SIG-M5 (cell line): ENCODE results near the gene ARHGAP4.

Experiments used
- DNase-seq: peaks from one replicate; lab custom pipeline; 2025; lab: John Stamatoyannopoulos, UW

ARHGAP4 gene

GRCh38 chrX:153906126-153906917 is 19.7 kb downstream of the ARHGAP4 start:
- no peak for DNase-seq

- no peak for DNase-seq
Observed at GRCh38 chrX:153905481-153906095, 20.5 kb downstream of the ARHGAP4 start.

GRCh38 chrX:153903991-153904957 is 21.8 kb downstream of the ARHGAP4 start, which contains the start of gene AVPR2:
Gene AVPR2 (plus strand): TSS chrX:153904673. CDS start chrX:153905146, 473 bp downstream.
- DNase-seq: no peak

- no peak for DNase-seq
Observed at GRCh38 chrX:153903238-153903980, 22.7 kb downstream of the ARHGAP4 start.

DNA sequence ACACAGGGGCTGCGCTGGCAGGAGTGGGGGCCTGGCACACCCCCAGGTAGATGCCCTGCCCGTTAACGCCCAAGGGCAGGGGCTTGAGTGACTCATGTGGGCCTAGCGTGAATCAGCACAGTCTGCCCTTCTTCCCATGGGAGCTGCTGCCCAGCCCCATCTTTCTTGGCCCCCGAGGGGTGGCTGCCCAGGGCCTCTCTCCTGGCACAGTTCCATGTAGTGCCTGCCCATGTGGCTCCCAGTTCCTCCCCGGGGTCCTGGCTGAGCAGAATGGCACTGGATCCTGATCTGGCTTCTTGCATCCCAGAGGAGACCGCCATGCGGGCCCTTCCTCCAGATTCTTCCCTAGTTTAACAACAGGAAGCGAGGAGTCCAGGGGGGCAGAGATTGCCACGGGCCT is 23.7 kb downstream of the ARHGAP4 start:
- DNase-seq: no peak

DNA sequence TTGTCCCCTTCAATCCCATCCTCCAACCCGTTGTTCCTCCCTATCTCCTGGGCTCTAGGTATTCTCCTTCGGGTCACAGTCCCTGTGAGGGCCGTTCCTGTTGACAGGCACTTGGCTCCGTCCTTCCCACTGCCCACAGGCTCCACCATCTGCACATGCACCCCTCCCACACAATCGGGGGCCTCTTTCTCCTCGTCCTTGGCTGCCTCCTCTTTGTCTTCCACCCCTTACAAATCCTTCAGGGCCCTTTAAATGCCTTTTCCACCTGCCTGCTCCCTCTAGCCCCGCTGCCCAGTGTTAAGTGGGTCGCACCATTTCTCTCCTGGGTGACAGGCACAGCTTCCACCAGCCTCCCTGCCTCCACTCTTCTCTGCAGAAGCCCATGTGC is 24.3 kb downstream of the ARHGAP4 start:
- DNase-seq: no peak

DNA sequence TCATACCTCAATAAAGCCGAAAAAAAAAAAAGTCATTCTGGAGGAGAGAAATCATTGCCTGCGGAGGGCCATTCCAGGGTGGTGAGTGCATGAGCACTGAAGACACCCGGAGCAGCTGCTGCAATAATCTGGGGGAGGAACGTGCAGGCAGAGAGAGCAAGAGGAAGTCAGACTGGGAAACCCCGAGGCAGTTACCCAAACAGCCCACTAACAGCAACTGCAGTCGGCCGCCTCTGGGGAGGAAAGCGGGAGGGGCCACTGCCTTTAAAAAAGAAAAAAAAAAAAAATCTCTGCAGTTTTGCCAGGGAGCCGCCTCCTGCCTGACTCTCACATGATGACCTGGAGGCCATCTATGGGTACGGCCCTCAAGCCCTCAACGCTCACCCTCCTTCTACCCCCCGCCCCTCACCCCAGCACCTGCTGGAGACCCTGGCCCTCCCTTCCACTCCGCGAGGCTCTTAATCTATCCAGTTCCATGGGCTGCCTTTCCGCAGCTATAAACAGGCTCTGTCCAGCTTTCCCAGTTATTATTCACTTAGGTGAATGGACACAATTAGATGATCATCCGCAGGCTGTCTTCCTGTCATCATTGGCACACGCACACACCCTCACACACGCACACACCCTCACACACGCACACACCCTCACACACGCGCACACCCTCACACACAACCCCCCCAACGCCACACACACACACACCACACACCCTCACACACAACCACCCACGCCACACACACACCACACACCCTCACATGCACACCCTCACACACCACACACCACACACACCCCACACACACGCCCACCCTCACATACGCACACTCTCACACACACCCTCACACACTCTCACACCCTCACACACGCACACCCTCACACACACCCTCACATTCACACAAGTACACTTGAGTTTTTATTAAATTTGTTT is 25.0 kb downstream of the ARHGAP4 start:
- peak; percentile 51 for DNase-seq

GRCh38 chrX:153897899-153898298 is 28.2 kb downstream of the ARHGAP4 start:
- no peak for DNase-seq

DNA sequence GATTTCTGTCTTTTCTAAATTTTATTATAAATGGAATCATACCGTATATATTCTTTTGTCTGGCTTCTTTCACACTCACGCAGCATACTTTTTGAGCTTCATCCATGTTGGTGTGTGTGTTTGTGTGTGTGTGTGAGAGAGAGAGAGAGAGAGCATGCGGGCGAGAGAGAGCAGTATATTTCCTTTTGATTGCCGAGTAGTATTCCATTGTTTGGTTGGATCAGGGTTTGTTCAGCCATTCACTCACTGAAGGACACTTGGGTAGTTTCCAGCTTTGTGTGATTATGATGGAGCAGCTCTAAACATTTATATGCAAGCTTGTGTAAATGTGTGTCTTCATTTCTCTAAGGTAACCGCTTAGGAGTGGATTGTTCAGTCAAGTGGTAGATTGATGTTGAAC is 36.9 kb downstream of the ARHGAP4 start:
- no peak for DNase-seq

- DNase-seq: no peak
Observed at GRCh38 chrX:153888344-153888743, 37.7 kb downstream of the ARHGAP4 start.

DNA sequence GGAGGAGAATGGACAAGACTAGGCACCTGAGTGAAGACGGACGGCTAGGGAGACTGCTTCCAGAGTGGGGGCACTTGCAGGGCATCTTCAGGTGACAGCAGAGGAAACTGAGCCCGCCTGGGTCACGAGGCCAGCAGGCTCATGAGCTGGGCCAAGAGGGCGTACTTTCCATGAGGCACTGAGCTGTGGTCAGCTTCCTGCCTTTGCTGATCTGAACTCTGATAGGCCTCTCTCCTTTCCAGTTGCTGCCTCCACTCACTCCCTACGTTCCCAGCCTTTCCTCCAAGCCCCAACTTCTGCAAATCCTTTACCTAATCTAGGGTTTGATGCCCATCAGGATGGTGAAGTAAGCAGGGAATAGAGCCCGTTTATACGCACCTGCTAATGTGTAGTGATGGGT is 38.7 kb downstream of the ARHGAP4 start:
- no peak for DNase-seq

DNA sequence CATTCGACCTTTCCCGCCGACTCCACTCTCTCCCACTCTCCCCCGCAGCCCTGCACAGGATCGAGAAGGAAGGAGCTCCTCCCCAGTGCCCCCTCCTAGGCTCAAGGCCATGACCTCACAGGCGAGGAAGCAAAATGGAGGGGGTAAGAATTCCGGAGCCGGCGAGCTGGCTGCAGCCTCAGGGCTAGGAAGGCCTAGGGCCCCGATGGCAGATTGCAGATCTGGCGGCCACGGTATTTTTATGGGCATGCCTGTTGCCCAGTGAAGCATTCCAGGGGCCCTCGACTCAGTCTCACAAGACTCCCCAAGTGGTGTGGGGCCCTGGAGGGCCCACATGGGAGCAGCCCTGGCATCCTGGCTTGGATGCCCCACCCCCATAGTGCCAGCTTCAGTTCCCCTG is 39.1 kb downstream of the ARHGAP4 start:
- no peak for DNase-seq

DNA sequence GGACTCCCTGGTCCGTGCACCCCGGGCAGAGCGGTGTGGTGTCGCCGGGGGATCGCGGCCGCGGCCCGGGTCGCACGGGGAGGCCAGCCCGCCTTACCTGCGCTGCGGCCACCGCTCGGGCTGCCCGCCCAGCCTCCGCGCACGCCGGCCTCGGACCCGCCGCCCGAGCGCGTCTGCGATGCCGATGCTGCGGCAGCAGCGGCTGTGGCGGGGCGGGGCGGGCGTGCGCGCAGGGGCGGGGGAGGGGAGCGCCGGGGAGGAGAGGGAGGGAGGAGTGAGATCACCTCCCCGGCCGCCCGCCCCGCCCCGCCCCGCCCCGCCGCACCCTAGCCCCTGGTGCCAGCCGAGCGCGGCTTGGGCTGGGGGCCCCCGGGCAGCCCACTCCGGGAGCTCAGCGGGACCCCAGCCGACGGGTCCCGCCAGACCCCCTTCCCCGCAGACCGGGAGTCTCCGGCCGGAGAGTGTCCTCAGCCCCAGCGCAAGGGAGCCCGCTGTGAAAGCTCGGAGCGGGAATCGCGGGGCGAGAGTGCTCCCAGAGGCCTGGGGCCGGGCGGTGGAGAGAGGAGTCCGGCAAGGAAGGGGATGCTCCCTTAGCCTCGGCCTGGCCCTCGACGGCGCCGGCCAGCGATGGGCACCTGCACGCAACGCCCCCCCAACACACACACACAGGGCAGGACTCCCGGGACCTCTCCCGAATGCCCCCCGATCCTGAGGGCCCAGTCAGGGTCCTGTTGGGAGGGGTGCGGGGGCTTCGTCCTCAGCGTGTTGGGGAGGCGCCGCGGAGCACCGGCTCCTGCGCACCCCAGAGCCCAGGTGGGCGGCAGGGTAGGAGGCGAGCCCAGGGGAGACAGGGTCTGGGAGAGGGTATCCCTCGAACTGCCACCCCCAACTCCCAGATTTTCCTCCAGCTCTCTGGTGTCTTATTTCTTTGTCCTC is 39.8 kb downstream of the ARHGAP4 start, which contains the start of gene L1CAM:
Gene L1CAM, minus strand, starts transcription at position 206 of the 936 bp plus-strand sequence. CDS start 10,337 bp downstream, outside the sequence.
- DNase-seq: no peak

- DNase-seq: no peak
Observed at GRCh38 chrX:153885208-153885787, 40.8 kb downstream of the ARHGAP4 start.

DNA sequence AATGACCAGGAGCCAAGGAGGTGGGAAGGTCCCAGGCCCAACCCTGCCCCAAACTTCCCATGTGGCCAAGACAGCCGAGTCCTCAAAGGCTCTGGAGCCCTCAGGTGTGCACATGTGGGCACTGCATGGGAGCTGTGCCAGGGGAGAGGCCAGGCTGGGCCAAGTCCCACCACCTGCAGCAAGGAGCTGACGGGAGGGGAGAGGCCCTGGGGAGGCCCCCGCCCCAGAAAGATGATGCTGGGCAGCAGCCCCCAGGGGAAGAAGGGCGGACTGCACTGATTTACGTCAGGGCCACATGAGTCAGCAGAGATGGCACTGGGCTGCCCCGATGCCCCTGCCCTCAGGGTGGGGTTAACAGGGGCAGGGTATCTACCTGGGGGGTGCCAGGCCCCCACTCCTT is 41.5 kb downstream of the ARHGAP4 start:
- DNase-seq: no peak

DNA sequence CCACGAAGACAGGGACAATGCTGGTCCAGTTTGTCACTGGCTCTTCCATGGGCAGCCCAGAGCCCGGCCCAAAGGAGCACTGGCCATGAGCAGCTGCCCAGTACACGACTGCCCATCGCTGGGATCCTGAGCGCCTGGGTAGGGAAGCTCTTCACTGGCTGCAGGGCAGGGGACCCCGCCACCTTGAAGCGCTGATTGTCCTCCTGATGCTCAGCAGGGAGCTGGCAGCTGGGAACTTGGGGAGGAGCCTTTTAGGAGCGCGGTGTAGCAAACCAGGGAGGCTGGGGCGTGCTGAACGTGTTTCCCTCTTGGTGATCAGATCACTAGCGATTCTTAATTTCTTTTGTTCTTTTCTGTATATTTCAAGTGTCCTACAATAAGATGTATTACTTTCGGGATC is 41.9 kb downstream of the ARHGAP4 start:
- no peak for DNase-seq

GRCh38 chrX:153883163-153883843 is 42.8 kb downstream of the ARHGAP4 start:
- DNase-seq: no peak

- no peak for DNase-seq
Observed at GRCh38 chrX:153882557-153882956, 43.5 kb downstream of the ARHGAP4 start.
